NCI-H69 (cell line): Measurements from ENCODE around the gene CATSPERD.
"Not testable (repeated sequence)": the region's sequence is repeated elsewhere in the genome, so short reads cannot be mapped to it uniquely, and the experiment has no call there.

Source experiments
- DNase-seq: peaks from one replicate; lab custom pipeline; 2025; lab: John Stamatoyannopoulos, UW

Gene CATSPERD

DNA sequence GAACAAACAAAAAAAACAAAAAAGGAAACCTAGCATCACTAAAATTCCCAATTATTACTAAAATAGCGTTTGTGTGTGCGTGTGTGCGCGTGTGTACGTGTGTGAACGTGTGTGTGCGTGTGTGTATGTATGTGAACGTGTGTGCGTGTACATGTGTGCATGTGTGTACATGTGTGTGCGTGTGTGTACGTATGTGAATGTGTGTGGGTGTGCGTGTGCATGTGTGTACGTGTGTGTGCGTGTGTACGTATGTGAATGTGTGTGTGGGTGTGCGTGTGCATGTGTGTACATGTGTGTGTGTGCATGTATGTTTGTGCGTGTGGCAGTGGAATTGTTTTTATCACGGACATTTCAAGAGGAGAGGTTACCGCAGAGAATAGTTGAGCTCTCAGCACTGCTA is 21.6 kb downstream of the CATSPERD start:
- no peak for DNase-seq

DNA sequence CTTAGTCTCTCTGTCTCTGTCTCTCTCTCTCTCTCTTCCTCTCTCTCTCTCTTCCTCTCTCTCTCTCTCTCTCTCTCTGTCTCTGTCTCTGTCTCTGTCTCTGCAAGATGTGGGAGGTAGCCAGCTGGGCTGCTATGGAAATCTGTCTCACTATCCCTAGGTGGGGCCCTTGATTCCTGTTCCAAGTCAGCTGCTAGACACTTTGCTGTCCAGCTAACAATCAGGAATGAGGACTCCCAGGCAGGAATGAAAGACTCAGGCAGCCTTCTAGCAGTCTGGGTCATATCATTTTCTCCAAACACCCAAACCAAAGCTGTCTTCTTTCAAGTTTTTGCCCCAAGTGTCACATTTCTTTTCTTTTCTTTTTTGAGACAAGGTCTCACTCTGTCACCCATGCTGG is 23.2 kb downstream of the CATSPERD start:
- DNase-seq, result no peak

DNA sequence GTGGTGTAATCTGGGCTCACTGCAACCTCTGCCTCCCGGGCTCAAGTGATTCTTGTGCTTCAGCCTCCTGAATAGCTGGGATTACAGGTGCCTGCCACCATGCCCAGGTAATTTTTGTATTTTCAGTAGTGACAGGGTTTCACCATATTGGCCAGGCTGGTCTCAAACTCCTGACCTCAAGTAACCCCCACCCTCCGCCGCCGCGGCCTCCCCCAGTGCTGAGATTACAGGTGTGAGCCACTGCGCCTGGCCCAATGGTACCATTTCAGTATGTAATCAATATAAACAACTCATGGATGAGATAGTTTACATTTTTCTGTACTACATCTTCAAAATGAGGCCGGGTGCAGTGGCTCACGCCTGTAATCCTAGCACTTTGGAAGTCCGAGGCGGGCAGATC is 24.6 kb downstream of the CATSPERD start:
- not testable (repeated sequence) for DNase-seq

DNA sequence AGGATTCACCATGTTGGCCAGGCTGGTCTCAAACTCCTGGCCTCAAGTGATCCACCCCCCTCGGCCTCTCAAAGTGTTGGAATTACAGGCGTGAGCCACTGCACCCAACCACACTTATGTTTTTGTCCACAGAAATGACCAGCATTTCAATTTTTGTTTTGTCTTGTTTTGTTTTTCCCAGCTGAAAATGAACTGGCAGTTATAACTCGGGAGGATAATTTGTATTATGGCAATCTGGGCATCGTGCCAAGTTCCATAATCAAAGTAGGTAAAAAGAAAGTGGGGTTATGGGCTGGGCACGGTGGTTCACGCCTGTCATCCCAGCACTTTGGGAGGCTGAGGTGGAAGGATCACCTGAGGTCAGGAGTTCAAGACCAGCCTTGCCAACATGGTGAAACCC is 28.5 kb downstream of the CATSPERD start:
- peak; percentile 76 for DNase-seq

DNA sequence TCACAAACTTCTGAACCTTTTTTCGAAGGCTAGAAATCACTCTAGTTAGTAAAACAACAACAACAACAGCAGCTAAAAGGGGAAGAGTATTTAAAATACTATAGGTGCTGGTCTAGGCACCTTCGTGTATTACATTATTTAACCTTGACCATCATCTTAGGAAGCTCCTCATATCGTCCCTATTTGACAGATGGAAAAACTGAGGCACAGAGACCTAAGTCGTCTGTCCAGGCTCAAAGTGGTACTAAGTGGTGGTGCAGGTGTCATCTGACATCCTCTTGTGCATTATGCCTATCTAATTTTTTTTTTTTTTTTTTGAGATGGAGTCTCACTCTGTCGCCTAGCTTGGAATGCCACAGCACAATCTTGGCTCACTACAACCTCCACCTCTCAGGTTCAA is 29.1 kb downstream of the CATSPERD start:
- DNase-seq, result no peak

DNA sequence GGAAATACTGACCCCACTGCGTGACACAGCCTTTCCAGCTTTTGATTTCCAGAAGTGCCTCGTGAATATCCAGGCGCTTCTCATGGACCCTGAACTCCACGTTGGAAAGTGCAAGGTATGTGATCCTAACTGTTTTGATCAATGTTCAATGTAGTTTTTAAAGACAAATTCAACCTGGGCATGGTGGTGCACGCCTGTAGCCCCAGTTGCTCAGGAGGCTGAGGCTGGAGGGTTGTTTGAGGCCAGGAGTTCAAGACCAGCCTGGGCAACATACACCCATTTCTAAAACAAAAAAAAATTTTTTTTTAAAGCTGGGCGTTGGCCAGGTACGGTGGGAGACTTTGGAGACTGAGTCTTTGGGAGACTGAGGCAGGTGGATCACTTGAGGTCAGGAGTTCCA is 31.3 kb downstream of the CATSPERD start:
- no peak for DNase-seq

DNA sequence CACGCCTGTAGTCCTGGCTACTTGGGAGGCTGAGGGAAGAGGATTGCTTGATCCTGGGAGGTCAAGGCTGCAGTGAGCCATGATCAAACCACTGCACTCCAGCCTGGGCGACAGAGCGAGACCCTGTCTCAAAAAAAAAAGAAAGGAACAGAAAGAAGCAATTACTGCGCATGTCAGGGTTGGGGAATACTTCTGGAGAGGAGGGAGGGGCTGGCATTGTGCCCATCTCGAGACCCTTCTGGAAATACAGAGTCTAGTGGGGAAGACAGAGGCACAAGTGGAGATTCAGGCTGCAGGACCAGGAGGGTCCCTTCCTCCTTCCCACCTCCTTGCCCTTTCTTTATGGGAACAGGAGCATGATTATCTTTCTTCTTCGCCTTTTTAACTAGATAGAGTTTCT is 33.3 kb downstream of the CATSPERD start:
- DNase-seq, result no peak

DNA sequence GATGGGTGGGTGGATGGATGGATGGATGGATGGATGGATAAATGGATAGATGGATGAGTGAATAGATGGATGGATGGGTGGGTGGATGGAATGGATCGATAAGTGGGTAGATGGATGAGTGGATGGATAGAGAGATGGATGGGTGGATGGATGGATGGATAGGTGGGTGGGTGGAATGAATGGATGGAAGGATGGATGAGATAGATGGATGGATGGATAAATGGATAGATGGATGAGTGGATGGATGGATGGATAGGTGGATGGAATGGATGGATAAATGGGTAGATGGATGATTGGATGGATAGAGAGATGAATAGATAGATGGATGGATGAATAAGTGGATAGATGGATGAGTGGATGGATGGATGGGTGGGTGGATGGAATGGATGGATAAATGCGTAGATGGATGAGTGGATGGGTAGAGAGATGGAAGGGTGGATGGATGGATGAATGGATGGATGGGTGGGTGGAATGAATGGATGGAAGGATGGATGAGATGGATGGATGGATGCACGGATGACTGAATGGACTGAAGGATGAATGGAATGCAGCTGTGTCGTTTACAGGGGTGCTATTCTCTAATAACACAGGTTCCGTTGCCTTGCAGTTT is 42.3 kb downstream of the CATSPERD start:
- DNase-seq, result no peak

DNA sequence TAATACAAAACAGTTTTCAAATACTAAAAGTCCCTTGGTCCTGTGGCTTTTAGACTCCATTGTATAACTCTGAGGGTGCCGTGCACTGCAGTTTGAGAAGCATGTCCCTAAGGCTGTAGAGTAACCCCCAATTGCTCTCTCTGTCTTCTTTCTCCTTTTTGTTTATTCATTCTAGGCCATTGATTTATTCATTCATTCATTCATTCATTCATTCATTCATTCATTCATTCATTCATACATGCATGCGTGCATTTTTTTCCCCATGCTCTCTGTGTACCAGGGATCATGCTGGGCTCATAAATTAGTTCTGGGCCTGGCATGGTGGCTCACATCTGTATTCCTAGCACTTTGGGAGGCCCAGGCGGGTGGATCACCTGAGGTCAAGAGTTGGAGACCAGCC is 44.8 kb downstream of the CATSPERD start:
- DNase-seq, result no peak

DNA sequence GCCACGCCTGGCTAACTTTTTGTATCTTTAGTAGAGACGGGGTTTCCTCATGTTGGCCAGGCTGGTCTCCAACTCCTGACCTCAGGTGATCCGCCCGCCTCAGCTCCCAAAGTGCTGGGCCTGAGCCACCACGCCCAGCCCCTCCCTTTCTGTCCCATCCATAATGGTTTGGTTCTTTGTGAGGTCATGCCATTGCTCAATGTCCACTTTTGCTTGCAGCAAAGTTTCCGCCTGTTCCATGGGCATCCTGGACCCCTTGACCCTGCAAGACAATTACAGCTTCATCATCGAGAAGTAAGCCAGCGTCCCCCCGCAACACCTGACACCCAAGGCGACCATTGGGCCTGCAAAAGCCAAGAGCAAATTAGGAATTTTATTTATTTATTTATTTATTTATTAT is 47.5 kb downstream of the CATSPERD start:
- DNase-seq, result no peak

DNA sequence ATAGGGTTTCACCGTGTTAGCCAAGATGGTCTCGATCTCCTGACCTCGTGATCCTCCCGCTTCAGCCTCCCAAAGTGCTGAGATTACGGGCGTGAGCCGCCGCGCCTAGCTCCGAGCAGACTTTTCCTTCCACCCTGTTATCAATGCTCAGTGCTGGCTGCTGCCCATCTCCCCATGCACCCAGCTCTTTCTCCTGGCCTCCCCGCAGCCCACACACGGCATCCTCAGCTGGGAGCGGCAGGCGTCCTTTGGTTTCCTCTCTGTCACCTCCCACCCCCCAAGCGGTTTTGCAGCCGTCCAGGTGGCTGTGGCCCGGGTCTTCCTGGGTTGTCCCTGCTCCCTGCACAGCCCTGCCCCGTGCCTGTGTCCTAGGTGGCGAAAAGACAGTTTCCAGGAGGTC is 52.0 kb downstream of the CATSPERD start:
- DNase-seq, result no peak

DNA sequence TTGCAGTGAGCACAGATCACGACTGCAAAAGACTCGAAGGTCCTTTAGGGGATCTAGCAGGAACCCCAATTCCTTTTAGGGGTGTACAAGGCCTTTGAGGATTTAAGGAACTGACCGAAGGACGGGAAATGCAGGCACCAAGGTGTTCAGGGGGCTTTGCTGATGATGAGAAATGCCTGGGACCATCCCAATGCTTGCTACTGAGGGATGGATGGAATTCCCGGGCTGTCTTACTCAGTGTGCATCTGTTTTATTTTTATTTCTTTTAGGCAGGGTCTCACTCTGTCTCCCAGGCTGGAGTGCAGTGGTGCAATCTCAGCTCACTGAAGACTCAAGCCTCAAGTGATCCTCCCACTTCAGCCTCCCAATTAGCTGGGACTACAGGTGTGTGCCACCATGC is 52.8 kb downstream of the CATSPERD start:
- DNase-seq, result no peak

DNA sequence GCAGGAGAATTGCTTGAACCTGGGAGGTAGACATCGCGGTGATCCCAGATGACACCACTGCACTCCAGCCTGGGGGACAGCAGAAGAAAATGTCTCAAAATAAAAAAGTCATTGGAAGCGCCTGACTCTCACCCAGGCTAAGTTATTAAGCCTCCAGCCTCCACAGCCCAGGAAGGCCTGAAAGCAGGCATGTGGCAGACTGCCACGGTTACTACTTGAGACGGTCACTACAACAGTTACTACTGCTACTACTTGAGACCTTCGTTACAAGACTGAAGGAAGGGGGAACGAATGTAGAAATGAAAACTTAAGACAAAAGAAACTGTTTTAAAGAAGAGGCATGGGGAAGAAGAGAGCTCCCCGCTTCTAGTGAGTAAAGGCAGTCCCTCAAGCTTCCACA is 54.5 kb downstream of the CATSPERD start:
- no peak for DNase-seq

DNA sequence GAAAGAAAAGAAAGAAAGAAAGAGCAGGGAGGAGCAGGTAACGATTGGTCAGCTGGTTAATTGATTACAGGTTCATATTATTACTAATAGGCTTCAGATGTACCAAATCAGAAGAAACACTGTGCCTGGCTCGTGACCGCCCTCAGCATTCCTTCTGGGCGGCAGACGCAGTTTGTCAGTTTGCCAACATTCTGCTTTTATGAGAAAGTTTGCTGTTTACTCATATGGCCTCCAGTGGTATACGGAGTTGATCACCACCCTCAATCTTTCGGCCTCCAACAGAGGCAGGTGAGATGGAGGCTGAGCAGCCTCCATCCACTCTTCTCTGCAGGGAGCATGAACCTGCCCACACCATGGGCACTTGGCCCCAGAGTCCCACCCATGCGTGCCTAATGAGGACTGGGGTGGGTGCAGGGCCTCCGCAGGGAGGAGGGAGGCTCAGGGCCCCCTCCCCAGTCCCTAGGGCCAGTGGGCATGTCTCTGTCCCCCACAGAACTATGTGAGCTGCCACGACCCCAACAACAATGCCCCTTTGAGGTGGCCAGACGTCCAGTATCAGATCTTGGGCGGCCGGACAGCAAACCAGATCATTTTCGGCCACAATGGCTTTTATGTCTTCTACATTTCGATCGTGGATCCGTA is 55.4 kb downstream of the CATSPERD start:
- DNase-seq, result no peak

DNA sequence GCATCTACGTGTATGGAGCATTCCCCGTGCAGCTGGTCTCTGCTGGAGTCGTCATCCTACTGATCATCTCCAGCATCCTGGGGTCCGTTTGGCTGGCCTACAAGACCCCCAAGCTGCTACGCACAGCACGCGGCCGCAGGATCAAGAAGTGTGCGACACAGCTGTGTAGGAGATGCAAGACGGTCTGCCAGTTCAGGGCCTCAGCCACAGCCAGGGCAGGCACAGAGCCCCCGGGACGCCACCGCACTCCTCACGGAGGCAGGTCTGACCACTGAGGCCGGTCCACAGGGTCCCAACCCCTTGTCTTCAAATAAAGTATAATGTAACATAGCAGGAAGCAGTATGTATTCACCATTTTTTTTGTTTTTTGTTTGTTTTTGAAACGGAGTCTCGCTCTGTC is 58.0 kb downstream of the CATSPERD start:
- DNase-seq, result no peak

DNA sequence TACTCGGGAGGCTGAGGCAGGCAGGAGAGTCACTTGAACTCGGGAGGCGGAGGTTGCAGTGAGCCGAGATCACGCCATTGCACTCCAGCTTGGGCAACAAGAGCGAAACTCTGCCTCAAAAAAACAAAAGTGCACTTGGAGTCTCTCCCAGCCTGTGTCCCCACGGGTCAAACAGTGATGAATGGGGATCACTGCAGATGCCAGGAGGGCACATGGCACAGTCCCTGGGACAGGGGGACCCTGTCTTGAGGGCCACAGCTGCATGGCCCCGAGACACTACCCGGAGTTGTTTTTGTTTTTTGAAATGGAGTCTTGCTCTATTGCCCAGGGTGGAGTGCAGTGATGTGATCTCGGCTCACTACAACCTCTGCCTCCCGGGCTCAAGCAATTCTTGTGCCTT is 60.5 kb downstream of the CATSPERD start:
- not testable (repeated sequence) for DNase-seq

DNA sequence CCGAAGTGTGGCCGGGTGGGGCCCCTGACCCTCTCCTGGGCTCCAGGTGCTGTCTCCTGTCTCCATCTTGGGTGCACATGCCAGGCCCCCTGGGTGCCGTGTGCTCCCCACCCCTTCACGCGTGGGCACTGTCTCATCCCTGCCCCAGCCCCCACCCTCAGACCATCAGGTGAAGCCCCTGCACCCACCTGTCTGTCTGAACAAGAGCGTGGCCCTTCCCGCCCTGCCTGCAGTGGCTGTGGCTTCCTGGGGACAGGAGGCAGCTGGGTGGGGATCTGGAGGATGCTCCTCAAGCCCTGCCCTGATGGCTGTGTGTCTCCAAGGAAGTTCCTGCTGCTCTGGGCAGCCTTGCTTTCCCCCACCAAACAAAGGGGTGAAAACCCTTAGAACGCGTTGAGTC is 61.9 kb downstream of the CATSPERD start:
- DNase-seq, result no peak

DNA sequence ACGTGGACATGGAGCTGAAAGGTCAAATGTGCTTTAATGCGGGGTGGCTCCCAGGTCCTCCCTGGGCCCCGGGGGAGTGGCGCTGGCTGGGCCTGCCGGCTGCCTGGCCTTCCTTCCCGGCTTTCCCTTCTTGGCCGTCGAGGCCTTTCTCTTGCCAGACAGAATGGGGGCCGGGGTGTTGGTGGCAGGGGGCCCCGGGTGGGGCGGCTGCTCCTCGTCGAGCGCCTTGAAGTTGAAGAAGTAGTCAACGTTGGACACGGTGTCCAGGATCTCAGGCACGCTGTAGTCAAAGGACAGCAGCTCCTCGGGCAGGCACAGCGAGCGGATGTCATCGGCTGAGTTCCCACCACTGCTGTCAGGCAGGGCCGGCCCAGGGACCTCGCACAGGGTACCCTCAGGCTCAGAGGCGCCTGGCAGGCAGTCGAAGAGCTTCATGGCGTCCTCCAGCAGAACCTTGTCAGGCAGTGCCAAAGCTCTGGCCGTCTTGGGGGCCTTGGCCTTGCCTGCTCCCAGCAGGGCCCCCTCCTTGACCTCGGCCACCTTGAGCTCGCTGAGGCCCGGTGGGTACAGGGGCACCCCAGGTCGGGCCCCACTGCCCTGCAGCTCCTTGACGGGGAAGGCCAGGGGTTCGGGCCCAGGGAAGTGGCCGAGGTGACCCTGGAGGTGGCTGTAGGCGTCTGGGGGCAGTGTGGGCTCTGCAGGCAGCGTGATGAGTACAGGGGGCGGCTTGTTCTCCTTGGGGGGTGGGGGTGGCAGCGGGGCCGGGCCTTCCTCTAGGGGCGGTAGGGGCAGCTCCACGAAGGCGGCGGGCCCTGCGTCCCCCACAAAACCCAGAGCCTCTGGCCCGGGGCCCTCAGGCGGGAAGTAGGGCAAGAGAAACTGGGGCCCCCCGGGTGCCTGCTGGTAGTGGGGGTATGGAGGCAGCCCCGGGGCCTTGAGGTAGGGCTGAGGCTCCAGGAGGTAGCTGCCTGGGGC is 62.8 kb downstream of the CATSPERD start:
- DNase-seq, result no peak

DNA sequence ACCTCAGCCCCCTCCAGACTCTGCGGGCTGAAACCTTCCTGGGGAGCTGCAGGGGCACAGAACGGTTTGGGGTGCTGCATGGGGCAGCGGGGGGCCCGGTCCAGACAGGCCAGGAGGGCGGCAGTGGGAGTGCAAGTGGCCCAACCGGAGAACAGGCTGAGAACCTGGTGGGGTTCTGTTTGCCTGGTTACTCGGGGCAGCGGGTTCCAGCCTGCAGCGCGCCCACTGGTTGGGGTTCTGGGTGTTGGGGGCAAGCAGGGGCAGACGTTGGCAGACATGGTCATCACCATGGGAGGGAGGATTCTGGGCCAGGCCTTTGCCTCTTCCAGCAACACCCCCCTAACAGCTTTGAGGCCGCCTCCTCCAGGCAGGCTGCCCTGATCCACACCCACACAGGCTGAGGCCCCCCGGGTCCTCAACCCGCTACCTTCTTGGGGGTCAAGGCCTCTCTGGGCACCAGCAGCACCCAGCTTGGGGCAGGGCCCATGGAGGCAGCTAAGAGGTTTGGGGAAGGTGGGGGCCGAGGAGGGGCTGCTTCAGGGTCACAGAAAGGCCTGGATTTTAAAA is 64.2 kb downstream of the CATSPERD start, which contains the start of gene PRR22:
PRR22 (minus strand) TSS at position 166 of the 567 bp plus-strand sequence; CDS start at position 80, 86 bp downstream.
- no peak for DNase-seq

DNA sequence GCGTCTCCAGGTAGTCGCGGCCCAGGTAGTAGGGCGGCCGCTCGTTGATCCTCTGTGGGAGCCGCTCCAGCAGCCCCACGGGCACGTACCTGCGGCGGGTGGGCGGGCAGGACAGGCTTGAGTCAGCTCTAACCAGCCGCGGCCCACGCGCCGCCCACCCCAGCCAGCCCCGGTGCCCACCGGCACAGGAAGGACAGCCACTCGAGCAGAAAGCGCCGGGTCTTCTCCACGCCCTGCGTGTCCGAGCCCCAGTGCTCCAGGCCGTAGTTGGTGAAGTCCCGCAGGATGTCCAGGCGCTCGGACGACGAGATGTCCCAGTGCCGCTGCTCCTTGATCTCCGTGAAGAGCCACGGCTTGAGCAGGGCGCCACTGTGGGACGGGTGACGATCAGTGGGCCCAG is 65.0 kb downstream of the CATSPERD start:
- DNase-seq, result no peak

DNA sequence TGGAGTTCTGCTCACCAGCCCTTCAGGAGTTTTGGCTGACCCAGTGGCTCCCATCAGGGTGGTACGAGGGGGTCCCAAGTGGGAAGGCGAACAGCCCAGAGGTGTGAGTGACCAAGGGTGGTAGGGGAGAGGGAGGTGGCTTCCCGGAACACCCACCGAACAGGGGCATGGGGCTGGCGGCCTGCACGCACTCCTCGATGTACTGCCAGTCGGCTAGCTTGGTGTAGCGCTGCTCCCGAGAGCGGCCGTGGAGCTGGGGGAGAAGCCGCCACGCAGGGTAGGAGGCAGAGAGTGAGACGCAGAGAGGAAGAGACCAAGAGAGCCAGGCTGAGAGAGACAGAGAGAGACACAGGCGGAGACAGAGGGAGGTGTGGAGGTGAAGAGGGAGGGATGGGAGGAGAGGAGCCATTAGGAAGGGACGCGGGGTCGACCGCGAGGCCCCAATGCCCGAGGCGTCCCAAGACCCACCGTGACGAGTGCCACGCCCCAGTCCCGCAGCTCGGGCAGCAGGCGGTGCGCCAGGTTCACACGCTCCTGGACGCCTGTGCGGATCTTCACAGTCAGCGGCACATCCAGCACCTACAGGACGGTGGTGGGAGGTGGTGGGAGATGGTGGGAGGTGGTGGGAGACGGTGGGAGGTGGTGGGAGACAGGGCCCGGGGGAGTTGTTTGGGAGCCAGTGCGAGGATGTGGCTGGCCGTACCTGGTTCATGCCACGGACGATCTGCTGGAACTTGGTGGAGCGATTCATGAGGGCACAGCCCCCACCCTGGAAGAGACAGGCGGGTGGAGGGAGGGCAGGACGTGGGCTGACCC is 66.4 kb downstream of the CATSPERD start:
- no peak for DNase-seq
